Choroid plexus epithelial cell (primary cell): ENCODE data around the gene SRP68.

Source experiments
- DNase-seq: peaks from one replicate; pipeline ENCODE4 v3.0.0-alpha.2; 2010; ENCODE audit warnings: low read depth
- H3K4me3 ChIP-seq: 2 replicates; pipeline ENCODE4 v1.5.1; 2011; ENCODE audit warnings: low read depth, mild to moderate bottlenecking, control low read depth, low read length, moderate library complexity
- CTCF ChIP-seq: conservative IDR thresholded peaks from 2 replicates; pipeline ENCODE4 v1.5.1; 2011; ENCODE audit warnings: low read depth, mild to moderate bottlenecking, control low read depth, inconsistent platforms, low read length, moderate library complexity

The SRP68 gene

GRCh38 chr17:76034428-76035350 lies 37.6 kb downstream of the SRP68 start:
- no peak overlapping the region for H3K4me3 ChIP-seq
- no peak for TF ChIP-seq CTCF
- DNase-seq = no peak

- no peak for TF ChIP-seq CTCF
- H3K4me3 ChIP-seq = no peak overlapping the region
- no peak for DNase-seq
These were observed 39.2 kb downstream of the SRP68 start for GRCh38 chr17:76033139-76033538.

GRCh38 chr17:76032780-76033108 lies 39.6 kb downstream of the SRP68 start:
- TF ChIP-seq CTCF = no peak
- DNase-seq = no peak
- no peak overlapping the region for H3K4me3 ChIP-seq

- DNase-seq = no peak
- TF ChIP-seq CTCF = no peak
- no peak overlapping the region for H3K4me3 ChIP-seq
These were observed 40.1 kb downstream of the SRP68 start for GRCh38 chr17:76032073-76032779.

GRCh38 chr17:76027159-76027839 lies 45.0 kb downstream of the SRP68 start, which contains the start of gene EVPL:
TSS of gene EVPL (minus strand) at chr17:76027306. CDS start at chr17:76027198, 108 bp downstream.
- no peak within 1 kb of the TSS for H3K4me3 ChIP-seq
- no peak for TF ChIP-seq CTCF
- DNase-seq = no peak

- no peak overlapping the region for H3K4me3 ChIP-seq
- no peak for TF ChIP-seq CTCF
- DNase-seq = no peak
These were observed 45.6 kb downstream of the SRP68 start for GRCh38 chr17:76026714-76027158.
